Activated CD8-positive, alpha-beta memory T cell treated with anti-CD3 and anti-CD28 coated beads, Interleukin-2, amount 50 U/mL, for 1 hour (primary cell): ENCODE results near the gene PRDM16.

Source experiments
- DNase-seq: peaks from one replicate; pipeline ENCODE4 v3.0.0-alpha.2; 2020; ENCODE audit errors: extremely low read depth

Gene PRDM16

GRCh38 chr1:3068564-3069431, at the start of gene PRDM16:
PRDM16 (plus strand) TSS chr1:3069203; CDS start chr1:3069260, 57 bp downstream.
- DNase-seq, result no peak

DNA sequence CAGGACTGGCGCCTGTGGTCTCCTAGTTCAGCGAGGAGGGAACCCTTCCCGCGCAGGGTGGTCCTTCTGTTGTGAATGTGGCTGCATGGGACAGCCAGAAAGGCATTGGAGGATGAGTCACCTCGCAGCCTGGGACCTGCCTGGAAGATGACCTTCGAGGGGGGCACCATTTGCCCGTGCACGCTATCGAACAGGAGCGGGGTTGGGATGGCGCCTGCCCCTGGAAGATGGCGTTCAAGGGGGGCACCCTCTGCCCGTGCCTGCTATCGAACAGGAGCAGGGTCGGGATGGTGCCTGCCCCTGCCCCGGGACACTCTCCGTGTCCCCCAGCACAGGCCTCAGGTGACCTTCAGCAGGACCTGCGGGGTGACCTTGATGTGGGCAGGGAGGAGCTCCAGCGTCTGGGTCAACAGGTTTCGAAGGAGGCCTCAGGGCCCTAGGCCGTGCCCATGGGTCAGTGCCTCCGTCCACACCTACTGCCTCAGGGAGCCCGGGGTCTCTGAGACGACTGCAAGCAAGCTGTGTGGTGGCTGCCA, 49.4 kb upstream of the PRDM16 start:
- no peak for DNase-seq

GRCh38 chr1:3020263-3020909, 48.6 kb upstream of the PRDM16 start:
- DNase-seq, result no peak

GRCh38 chr1:3021233-3021671, 47.8 kb upstream of the PRDM16 start, which contains the start of gene ACTRT2:
ACTRT2 (plus strand) TSS chr1:3021467; CDS start chr1:3021687, 220 bp downstream.
- no peak for DNase-seq

- no peak for DNase-seq
These were observed 47.1 kb upstream of the PRDM16 start for GRCh38 chr1:3021801-3022401.

- DNase-seq, result no peak
These were observed 46.5 kb upstream of the PRDM16 start for GRCh38 chr1:3022511-3022973.

DNA sequence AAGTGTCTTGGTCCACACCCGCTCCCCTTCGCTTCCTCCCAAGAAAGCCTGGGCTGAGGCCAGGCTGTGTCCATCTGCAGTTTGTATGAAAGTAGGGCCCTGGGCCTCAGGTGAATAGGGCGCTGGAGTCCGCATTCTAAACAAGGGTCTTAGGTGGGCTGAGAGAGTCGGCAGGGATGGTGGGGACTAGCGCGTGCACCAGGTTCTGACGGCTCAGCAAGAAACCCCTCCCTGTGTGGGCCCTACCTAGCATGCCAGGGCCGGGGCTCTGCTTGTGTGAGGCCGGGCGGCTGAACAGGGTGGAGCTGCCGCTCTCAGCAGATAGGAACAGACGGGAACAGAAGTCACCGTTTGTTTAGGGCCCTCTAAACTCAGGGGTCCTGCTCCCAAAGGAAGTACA, 46.0 kb upstream of the PRDM16 start:
- no peak for DNase-seq

GRCh38 chr1:3024019-3024418, 45.0 kb upstream of the PRDM16 start:
- DNase-seq, result no peak

- DNase-seq, result no peak
These were observed 44.4 kb upstream of the PRDM16 start for GRCh38 chr1:3024588-3024987.

DNA sequence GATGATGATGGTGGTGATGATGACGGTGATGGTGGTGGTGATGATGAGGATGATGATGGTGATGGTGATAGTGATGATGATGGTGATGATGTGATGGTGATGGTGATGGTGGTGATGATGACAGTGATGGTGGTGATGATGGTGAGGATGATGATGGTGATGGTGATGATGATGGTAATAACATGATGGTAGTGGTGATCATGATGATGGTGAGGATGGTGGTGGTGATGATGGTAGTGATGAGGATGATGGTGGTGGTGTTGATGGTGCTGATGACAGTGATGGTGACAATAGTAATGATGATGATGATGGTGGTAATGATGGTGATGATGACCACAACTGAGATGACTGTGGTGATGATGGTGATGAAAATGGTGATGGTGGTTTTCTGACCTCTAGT, 42.9 kb upstream of the PRDM16 start:
- DNase-seq, result no peak

- no peak for DNase-seq
These were observed 42.2 kb upstream of the PRDM16 start for GRCh38 chr1:3026581-3027391.

- no peak for DNase-seq
These were observed 41.2 kb upstream of the PRDM16 start for GRCh38 chr1:3027611-3028371.

GRCh38 chr1:3028531-3029282, 40.3 kb upstream of the PRDM16 start:
- no peak for DNase-seq

- DNase-seq, result no peak
These were observed 39.5 kb upstream of the PRDM16 start for GRCh38 chr1:3029481-3029961.

DNA sequence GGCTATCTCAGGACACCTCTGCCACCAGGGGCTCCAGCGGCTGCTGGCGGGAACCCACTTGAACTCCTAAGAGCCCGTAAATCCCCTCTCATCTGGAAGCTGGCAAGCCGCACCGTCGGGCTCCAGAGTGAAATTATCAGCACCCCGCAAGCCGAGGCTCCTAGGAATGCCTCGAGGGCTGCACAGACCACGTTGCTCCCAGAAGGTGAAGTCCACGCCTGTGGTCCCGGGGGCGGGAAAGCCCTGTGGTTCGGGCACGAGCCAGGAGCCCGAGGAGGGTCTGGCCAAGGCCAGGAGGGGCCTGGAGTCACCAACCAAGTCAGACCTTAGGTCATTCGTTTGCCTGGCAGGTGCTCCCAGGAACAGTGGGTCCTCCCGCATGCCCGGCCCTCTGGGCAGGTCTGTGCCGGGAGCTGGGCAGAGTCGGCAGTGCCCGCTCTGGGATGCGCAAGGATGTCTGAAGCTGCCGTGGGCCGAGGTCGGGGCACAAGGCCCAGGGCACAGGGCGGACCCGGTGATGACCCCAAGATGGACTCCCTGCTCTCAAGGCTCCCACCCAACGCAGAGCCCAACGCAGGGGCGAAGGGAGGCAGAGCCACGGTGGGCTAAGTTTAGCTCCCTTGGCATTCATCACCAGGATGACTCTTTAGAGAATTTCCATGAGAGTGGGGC, 38.9 kb upstream of the PRDM16 start:
- DNase-seq, result no peak

DNA sequence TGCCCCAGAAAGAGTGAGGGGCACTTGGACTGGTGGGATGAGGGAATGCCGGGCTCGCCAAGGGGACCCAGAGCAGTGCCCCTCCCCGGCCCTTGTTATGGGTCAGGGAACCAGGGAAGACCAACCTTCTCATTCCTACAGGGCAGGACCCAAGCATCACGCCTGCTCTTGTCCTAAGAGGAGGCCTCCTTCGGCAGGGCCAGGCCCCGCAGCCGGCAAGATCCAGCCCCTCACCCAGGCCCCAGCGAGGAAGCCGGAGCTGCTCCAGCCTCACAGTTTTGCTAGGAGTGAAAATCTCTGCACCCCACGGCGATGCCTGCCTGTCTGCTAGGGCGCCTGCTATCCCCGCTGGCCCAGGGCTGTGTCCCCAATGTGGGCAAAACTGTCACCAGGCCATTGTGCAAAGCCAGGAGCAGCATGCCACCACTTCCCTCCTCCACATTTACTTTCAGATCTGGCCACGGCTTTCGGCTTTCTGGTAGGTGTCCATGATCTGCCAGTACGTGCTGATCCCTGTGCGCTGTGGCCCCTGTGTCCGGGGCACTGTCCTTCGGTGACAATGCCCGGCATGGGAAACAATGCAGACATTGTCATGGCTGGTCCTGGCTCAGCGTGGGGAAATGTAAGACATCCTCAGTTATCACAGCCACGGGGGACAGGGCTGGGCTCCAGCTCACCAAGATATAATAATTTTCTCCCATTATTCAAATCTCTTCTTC, 38.2 kb upstream of the PRDM16 start:
- DNase-seq, result no peak

DNA sequence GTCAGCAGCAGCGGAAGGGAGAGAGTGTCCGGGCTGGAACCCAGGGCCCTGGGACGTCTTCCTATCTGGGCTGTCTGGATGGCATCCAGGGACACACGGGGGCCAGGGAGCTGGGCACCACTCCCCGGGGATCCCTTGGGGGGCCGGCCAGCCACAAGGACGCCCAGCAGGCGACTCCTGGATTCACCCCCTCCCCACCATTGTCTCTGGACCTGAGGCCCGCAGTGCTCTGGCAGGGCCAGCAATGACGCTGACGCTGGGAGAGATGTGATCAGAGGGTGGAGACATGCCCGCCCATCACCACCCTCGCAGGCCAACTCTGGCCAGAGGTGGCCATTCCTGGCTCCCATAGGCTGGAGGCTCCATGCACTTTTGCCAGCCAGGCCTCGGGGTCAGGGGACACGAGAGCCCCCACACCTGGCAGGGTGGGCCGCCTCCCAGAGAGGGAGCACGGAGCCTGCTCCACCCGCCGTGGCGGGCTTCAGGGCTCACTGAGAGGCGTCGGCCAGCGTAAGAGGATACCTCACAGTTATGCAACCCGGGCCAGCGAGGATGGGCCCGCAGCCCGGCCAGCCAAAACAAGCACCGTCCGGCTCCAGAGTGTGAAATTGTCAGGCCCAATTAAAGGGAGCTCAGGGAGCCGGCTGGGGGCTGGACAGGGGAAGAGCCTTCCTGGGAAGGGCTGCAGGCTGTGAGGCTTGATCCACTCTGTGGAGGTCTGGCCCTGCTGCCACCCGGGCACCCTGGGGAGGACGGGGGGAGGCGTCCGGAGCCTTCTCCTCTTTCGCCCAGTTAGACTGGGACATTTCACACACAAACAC, 37.4 kb upstream of the PRDM16 start:
- DNase-seq, result no peak
